ENCODE results near the gene HLA-DQB1.
"Not testable (repeated sequence)": the region's sequence is repeated elsewhere in the genome, so short reads cannot be mapped to it uniquely, and the experiment has no call there.

The HLA-DQB1 gene

GRCh38 chr6:32674123-32674522 is 7.7 kb upstream of the HLA-DQB1 start:
- not testable (repeated sequence) for H3K36me3 Mint-ChIP-seq; DNase-seq (ENCODE audit: low spot score in 2 of 2); ATAC-seq (ENCODE audit: low read depth); H3K9me3 Mint-ChIP-seq; H3K4me3 Mint-ChIP-seq; H3K27me3 Mint-ChIP-seq
- peaks cover 14% of the 10 kb centered on the region for H3K4me1 Mint-ChIP-seq
- H3K27ac Mint-ChIP-seq: peak overlapping the region; percentile 71

GRCh38 chr6:32671908-32672307 is 5.5 kb upstream of the HLA-DQB1 start:
- not testable (repeated sequence) for ATAC-seq (ENCODE audit: low read depth); H3K27me3 Mint-ChIP-seq; H3K4me3 Mint-ChIP-seq; H3K9me3 Mint-ChIP-seq; H3K36me3 Mint-ChIP-seq; DNase-seq (ENCODE audit: low spot score in 2 of 2)
- Mint-ChIP-seq H3K27ac (peak overlapping the region; percentile 65), H3K4me1 (peaks cover 29% of the 10 kb centered on the region)

- H3K27me3 Mint-ChIP-seq: no peaks in the 10 kb centered on the region
- no peak overlapping the region for H3K4me3 Mint-ChIP-seq
- H3K36me3 Mint-ChIP-seq: peaks cover 13% of the 10 kb centered on the region
- ATAC-seq (ENCODE audit: low read depth) (no peak), DNase-seq (ENCODE audit: low spot score in 2 of 2) (no peak)
- peak overlapping the region; percentile 99 for H3K27ac Mint-ChIP-seq
- H3K9me3 Mint-ChIP-seq: peaks cover 2% of the 10 kb centered on the region
- H3K4me1 Mint-ChIP-seq: peaks cover 33% of the 10 kb centered on the region
Observed at GRCh38 chr6:32669893-32670292, 3.4 kb upstream of the HLA-DQB1 start.

- peaks cover 2% of the 10 kb centered on the region for H3K9me3 Mint-ChIP-seq
- no peaks in the 10 kb centered on the region for H3K27me3 Mint-ChIP-seq
- H3K36me3 Mint-ChIP-seq: peaks cover 19% of the 10 kb centered on the region
- ATAC-seq (ENCODE audit: low read depth): no peak
- peak overlapping the region; percentile 99 for H3K27ac Mint-ChIP-seq
- peaks cover 34% of the 10 kb centered on the region for H3K4me1 Mint-ChIP-seq
- peak overlapping the region; percentile 18 for H3K4me3 Mint-ChIP-seq
- DNase-seq (ENCODE audit: low spot score in 2 of 2): no peak
Observed at GRCh38 chr6:32669240-32669639, 2.8 kb upstream of the HLA-DQB1 start.

GRCh38 chr6:32668226-32668747 is 1.8 kb upstream of the HLA-DQB1 start:
- H3K4me3 Mint-ChIP-seq: peak overlapping the region; percentile 77
- DNase-seq (ENCODE audit: low spot score in 2 of 2) (peak; percentile 54 to 81), ATAC-seq (ENCODE audit: low read depth) (peak; percentile 75)
- H3K4me1 Mint-ChIP-seq: peaks cover 35% of the 10 kb centered on the region
- peaks cover 22% of the 10 kb centered on the region for H3K36me3 Mint-ChIP-seq
- H3K27ac Mint-ChIP-seq: peak overlapping the region; percentile 99
- H3K27me3 Mint-ChIP-seq: no peaks in the 10 kb centered on the region
- H3K9me3 Mint-ChIP-seq: peaks cover 2% of the 10 kb centered on the region

- ATAC-seq (ENCODE audit: low read depth): no peak
- Mint-ChIP-seq H3K4me3 (peak overlapping the region; percentile 95), H3K9me3 (no peaks in the 10 kb centered on the region), H3K36me3 (peaks cover 41% of the 10 kb centered on the region), H3K27ac (peak overlapping the region; percentile 99), H3K27me3 (no peaks in the 10 kb centered on the region), H3K4me1 (peaks cover 57% of the 10 kb centered on the region)
- DNase-seq (ENCODE audit: low spot score in 2 of 2): no peak
Observed at GRCh38 chr6:32665661-32666060, 796 bp downstream of the HLA-DQB1 start.

- H3K27ac Mint-ChIP-seq: peak overlapping the region; percentile 99
- H3K4me3 Mint-ChIP-seq: peak overlapping the region; percentile 95
- peaks cover 48% of the 10 kb centered on the region for H3K36me3 Mint-ChIP-seq
- H3K27me3 Mint-ChIP-seq: no peaks in the 10 kb centered on the region
- peaks cover 60% of the 10 kb centered on the region for H3K4me1 Mint-ChIP-seq
- DNase-seq (ENCODE audit: low spot score in 2 of 2) (no peak), ATAC-seq (ENCODE audit: low read depth) (peak; percentile 6)
- H3K9me3 Mint-ChIP-seq: no peaks in the 10 kb centered on the region
Observed at GRCh38 chr6:32664827-32665362, 1.6 kb downstream of the HLA-DQB1 start.

GRCh38 chr6:32664354-32664753 is 2.1 kb downstream of the HLA-DQB1 start:
- DNase-seq (ENCODE audit: low spot score in 2 of 2) (no peak), ATAC-seq (ENCODE audit: low read depth) (no peak)
- Mint-ChIP-seq H3K4me1 (peaks cover 59% of the 10 kb centered on the region), H3K36me3 (peaks cover 51% of the 10 kb centered on the region), H3K9me3 (no peaks in the 10 kb centered on the region), H3K27me3 (no peaks in the 10 kb centered on the region), H3K4me3 (peak overlapping the region; percentile 95), H3K27ac (peak overlapping the region; percentile 99)

- no peaks in the 10 kb centered on the region for H3K27me3 Mint-ChIP-seq
- H3K27ac Mint-ChIP-seq: peak overlapping the region; percentile 99
- ATAC-seq (ENCODE audit: low read depth) (no peak), DNase-seq (ENCODE audit: low spot score in 2 of 2) (no peak)
- peak overlapping the region; percentile 77 for H3K4me3 Mint-ChIP-seq
- peaks cover 62% of the 10 kb centered on the region for H3K36me3 Mint-ChIP-seq
- peaks cover 58% of the 10 kb centered on the region for H3K4me1 Mint-ChIP-seq
- no peaks in the 10 kb centered on the region for H3K9me3 Mint-ChIP-seq
Observed at GRCh38 chr6:32662836-32663235, 3.6 kb downstream of the HLA-DQB1 start.

- Mint-ChIP-seq H3K36me3 (peaks cover 62% of the 10 kb centered on the region), H3K27ac (peak overlapping the region; percentile 99), H3K4me1 (peaks cover 58% of the 10 kb centered on the region), H3K9me3 (no peaks in the 10 kb centered on the region), H3K27me3 (no peaks in the 10 kb centered on the region), H3K4me3 (no peak overlapping the region)
- DNase-seq (ENCODE audit: low spot score in 2 of 2) (no peak), ATAC-seq (ENCODE audit: low read depth) (no peak)
Observed at GRCh38 chr6:32662099-32662498, 4.4 kb downstream of the HLA-DQB1 start.

GRCh38 chr6:32659856-32660595 is 6.4 kb downstream of the HLA-DQB1 start:
- ATAC-seq (ENCODE audit: low read depth) (peak; percentile 34), DNase-seq (ENCODE audit: low spot score in 2 of 2) (no peak)
- H3K4me1 Mint-ChIP-seq: peaks cover 60% of the 10 kb centered on the region
- H3K4me3 Mint-ChIP-seq: peak overlapping the region; percentile 80
- peak overlapping the region; percentile 84 for H3K27ac Mint-ChIP-seq
- H3K27me3 Mint-ChIP-seq: no peaks in the 10 kb centered on the region
- peaks cover 58% of the 10 kb centered on the region for H3K36me3 Mint-ChIP-seq
- H3K9me3 Mint-ChIP-seq: peaks cover 2% of the 10 kb centered on the region

GRCh38 chr6:32658268-32658897 is 8.1 kb downstream of the HLA-DQB1 start:
- H3K4me3 Mint-ChIP-seq: peak overlapping the region; percentile 35
- H3K9me3 Mint-ChIP-seq: peaks cover 2% of the 10 kb centered on the region
- ATAC-seq (ENCODE audit: low read depth) (peak; percentile 19), DNase-seq (ENCODE audit: low spot score in 2 of 2) (no peak)
- peaks cover 52% of the 10 kb centered on the region for H3K36me3 Mint-ChIP-seq
- H3K4me1 Mint-ChIP-seq: peaks cover 58% of the 10 kb centered on the region
- H3K27ac Mint-ChIP-seq: peak overlapping the region; percentile 84
- H3K27me3 Mint-ChIP-seq: no peaks in the 10 kb centered on the region

- not testable (repeated sequence) for H3K27me3 Mint-ChIP-seq; DNase-seq (ENCODE audit: low spot score in 2 of 2); H3K4me3 Mint-ChIP-seq; ATAC-seq (ENCODE audit: low read depth); H3K9me3 Mint-ChIP-seq
- Mint-ChIP-seq H3K27ac (peak overlapping the region; percentile 84), H3K4me1 (peaks cover 55% of the 10 kb centered on the region), H3K36me3 (peaks cover 47% of the 10 kb centered on the region)
Observed at GRCh38 chr6:32657819-32658218, 8.6 kb downstream of the HLA-DQB1 start.

- H3K9me3 Mint-ChIP-seq; DNase-seq (ENCODE audit: low spot score in 2 of 2); ATAC-seq (ENCODE audit: low read depth); H3K27me3 Mint-ChIP-seq: not testable (repeated sequence)
- peaks cover 45% of the 10 kb centered on the region for H3K36me3 Mint-ChIP-seq
- peak overlapping the region; percentile 84 for H3K27ac Mint-ChIP-seq
- peaks cover 56% of the 10 kb centered on the region for H3K4me1 Mint-ChIP-seq
- H3K4me3 Mint-ChIP-seq: peak overlapping the region; percentile 46
Observed at GRCh38 chr6:32657329-32657728, 9.1 kb downstream of the HLA-DQB1 start.
